ENCODE measurements around the gene FAM20C.

The FAM20C gene

GRCh38 chr7:217781-218180, 25.4 kb downstream of the FAM20C start:
- Histone ChIP-seq H3K36me3 (ENCODE audit: insufficient read depth) (no peaks in the 10 kb centered on the region), H3K4me1 (ENCODE audit: low read depth, poor library complexity, severe bottlenecking) (no peaks in the 10 kb centered on the region), H3K27ac (no peak overlapping the region), H2AFZ (ENCODE audit: low read depth) (no peak overlapping the region), H4K20me1 (ENCODE audit: insufficient read depth) (no peaks in the 10 kb centered on the region), H3K79me2 (ENCODE audit: insufficient read depth, low read depth) (no peaks in the 10 kb centered on the region), H3K27me3 (ENCODE audit: insufficient read depth, low read depth) (0 out of 2 replicates have a peak, but pooled peaks cover 4% of the 10 kb centered on the region), H3K9ac (no peak overlapping the region), H3K4me2 (no peak overlapping the region), H3K4me3 (IDR thresholded peaks at IDR 0.05; ENCODE audit: insufficient read depth, low read depth, low read length) (no peak overlapping the region)
- TF ChIP-seq CTCF (conservative IDR thresholded peaks at IDR 0.05; ENCODE audit: low read depth, low read length) = no peak

DNA sequence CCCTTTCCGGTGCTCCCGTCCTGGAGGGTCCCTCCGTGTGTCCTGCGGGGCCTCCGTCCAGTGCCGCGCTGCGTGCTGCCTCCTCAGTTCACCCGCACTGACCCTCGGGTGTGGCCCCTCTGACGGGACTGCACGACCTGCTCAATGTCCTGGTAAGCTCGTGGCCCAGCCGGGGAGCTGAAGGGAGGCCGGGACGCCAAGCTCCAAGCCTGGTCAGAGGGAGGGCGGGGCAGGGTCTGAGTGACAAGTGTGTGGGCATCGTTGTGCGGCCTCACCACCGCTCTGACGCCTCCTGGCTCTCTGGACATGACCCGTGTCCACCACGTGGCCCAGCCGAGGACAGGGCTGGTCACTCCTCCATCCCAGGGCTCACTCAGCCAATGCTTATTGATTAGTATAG, 25.9 kb downstream of the FAM20C start:
- no peaks in the 10 kb centered on the region for H3K36me3 ChIP-seq (ENCODE audit: insufficient read depth)

DNA sequence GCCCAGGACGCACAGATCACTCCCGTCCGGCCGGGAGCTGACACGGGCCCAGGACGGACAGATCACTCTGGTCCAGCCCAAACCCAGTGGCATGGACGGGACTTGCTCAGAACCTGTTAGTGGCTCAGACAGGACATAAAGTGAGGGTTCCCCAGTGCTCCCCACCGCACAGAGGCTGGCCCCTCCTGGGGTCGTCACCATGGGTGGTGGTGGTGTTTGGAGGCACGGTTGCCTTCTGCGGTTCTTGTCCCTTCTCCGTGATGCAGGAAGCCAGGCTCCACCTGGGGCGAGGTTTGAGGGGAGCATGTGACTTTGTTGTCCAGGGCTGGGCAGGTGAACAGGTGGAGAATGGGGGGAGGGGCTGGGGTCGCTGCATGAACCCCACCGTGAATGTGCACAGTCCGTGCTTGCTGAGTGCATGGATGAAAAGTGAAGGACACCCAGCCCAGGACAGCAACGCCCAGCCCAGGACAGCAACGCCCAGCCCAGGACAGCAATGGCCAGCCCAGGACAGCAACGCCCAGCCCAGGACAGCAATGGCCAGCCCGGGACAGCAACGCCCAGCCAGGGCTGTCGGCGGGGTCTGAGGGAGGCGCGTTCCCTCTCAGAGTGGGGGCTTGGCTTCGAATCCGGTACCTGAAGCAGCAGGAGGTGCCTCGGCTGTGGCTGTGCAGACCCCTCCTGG, 26.7 kb downstream of the FAM20C start:
- no peak for TF ChIP-seq CTCF (conservative IDR thresholded peaks at IDR 0.05; ENCODE audit: low read depth, low read length)
- no peak overlapping the region for H3K9ac ChIP-seq
- H3K4me2 ChIP-seq = no peak overlapping the region

More for the DNA sequence above, 25.9 kb downstream of the FAM20C start:
- no peaks in the 10 kb centered on the region for H3K4me1 ChIP-seq (ENCODE audit: low read depth, poor library complexity, severe bottlenecking)
- no peaks in the 10 kb centered on the region for H4K20me1 ChIP-seq (ENCODE audit: insufficient read depth)
- 0 out of 2 replicates have a peak, but pooled peaks cover 3% of the 10 kb centered on the region for H3K27me3 ChIP-seq (ENCODE audit: insufficient read depth, low read depth)
- no peak overlapping the region for H3K4me2 ChIP-seq
- H3K4me3 ChIP-seq (IDR thresholded peaks at IDR 0.05; ENCODE audit: insufficient read depth, low read depth, low read length) = no peak overlapping the region
- H2AFZ ChIP-seq (ENCODE audit: low read depth) = no peak overlapping the region
- no peaks in the 10 kb centered on the region for H3K79me2 ChIP-seq (ENCODE audit: insufficient read depth, low read depth)
- TF ChIP-seq CTCF (conservative IDR thresholded peaks at IDR 0.05; ENCODE audit: low read depth, low read length) = no peak
- H3K27ac ChIP-seq = no peak overlapping the region
- no peak overlapping the region for H3K9ac ChIP-seq

DNA sequence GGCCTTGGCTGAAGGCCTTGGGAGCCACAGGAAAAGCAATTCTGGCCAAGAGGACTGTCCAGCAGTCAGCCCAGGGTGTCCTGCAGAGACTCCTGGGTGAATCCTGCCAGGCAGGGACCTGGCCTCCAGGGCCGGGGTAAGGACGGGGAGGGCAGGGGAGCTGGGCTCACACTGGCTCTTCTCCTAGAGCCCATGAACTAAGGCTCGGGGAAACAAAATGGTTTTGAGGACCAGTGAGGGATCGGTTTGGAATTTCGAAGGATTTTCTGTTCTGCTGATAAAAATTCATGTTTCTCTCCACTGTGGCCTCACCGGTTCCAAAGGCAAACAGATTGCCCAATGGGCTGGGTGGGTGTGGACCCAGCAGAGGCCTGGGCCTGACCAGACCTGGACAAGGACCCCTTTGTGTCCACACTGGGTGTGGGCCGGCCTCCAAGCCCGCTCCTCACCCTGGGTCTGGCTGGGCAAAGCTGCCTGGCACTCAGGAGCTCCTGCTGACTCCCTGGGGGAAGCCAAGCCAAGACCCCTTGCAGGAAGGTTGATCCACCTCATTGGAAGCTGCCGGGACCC, 27.3 kb downstream of the FAM20C start:
- H3K4me1 ChIP-seq (ENCODE audit: low read depth, poor library complexity, severe bottlenecking) = no peaks in the 10 kb centered on the region
- H3K79me2 ChIP-seq (ENCODE audit: insufficient read depth, low read depth) = no peaks in the 10 kb centered on the region
- H3K4me2 ChIP-seq = no peak overlapping the region
- no peak for TF ChIP-seq CTCF (conservative IDR thresholded peaks at IDR 0.05; ENCODE audit: low read depth, low read length)
- H3K27ac ChIP-seq = no peak overlapping the region
- H3K27me3 ChIP-seq (ENCODE audit: insufficient read depth, low read depth) = no peaks in the 10 kb centered on the region
- no peak overlapping the region for H3K4me3 ChIP-seq (IDR thresholded peaks at IDR 0.05; ENCODE audit: insufficient read depth, low read depth, low read length)
- no peak overlapping the region for H2AFZ ChIP-seq (ENCODE audit: low read depth)
- H3K36me3 ChIP-seq (ENCODE audit: insufficient read depth) = no peaks in the 10 kb centered on the region
- no peaks in the 10 kb centered on the region for H4K20me1 ChIP-seq (ENCODE audit: insufficient read depth)
- no peak overlapping the region for H3K9ac ChIP-seq

More for the DNA sequence above, 26.7 kb downstream of the FAM20C start:
- Histone ChIP-seq H3K79me2 (ENCODE audit: insufficient read depth, low read depth) (no peaks in the 10 kb centered on the region), H3K36me3 (ENCODE audit: insufficient read depth) (no peaks in the 10 kb centered on the region), H3K4me3 (IDR thresholded peaks at IDR 0.05; ENCODE audit: insufficient read depth, low read depth, low read length) (no peak overlapping the region), H3K27me3 (ENCODE audit: insufficient read depth, low read depth) (no peaks in the 10 kb centered on the region), H2AFZ (ENCODE audit: low read depth) (no peak overlapping the region), H4K20me1 (ENCODE audit: insufficient read depth) (no peaks in the 10 kb centered on the region), H3K4me1 (ENCODE audit: low read depth, poor library complexity, severe bottlenecking) (no peaks in the 10 kb centered on the region), H3K27ac (no peak overlapping the region)

All from KMS-11 (cell line).